Ovary (tissue), 9 donors: ENCODE data around the gene PRRT4. TPM values are rescaled to one million over a fixed set of nuclear protein-coding genes. Genes with fewer than 3 reads are reported as not detected.

Experiments used
- DNase-seq, 5 donors: peaks; one replicate each; pipeline ENCODE4 v3.0.0-alpha.2; 2019 to 2020
- H3K27ac ChIP-seq, 2 donors: fragments of 200-600 bp; one replicate each; pipeline versions ENCODE4 v1.5.1 to v1.8.0; 2019 to 2022
- H3K27me3 ChIP-seq: fragments of 200-600 bp; one replicate; pipeline ENCODE4 v1.8.0; 2022
- H3K36me3 ChIP-seq: fragments of 200-600 bp; sonication (generic); one replicate; pipeline ENCODE4 v1.5.1; 2019
- H3K4me1 ChIP-seq: one replicate; pipeline ENCODE4 v1.8.1; 2013; ENCODE audit warnings: mild to moderate bottlenecking, moderate library complexity; ENCODE audit not compliant: insufficient read depth
- H3K4me3 ChIP-seq: fragments of 200-600 bp; sonication (generic); one replicate; pipeline ENCODE4 v1.5.1; 2017
- H3K9me3 ChIP-seq, 2 donors: fragments of 200-600 bp in 1 of 2; sonication (generic) in 1 of 2; one replicate each; pipeline versions ENCODE4 v1.5.1 to v1.8.1; 2013 to 2019; ENCODE audit warnings: mild to moderate bottlenecking in 1 of 2, moderate library complexity in 1 of 2
- CTCF ChIP-seq, 3 donors: fragments of 450-650 bp in 2 of 3; fragments of 200-600 bp in 1 of 3; IDR thresholded peaks; one replicate each; pipeline versions ENCODE4 v1.5.1 to v1.8.0; 2016 to 2022; ENCODE audit warnings: antibody characterized with exemption in 3 of 3, mild to moderate bottlenecking in 1 of 3
- EP300 ChIP-seq: sonication (generic); formaldehyde crosslinking; IDR thresholded peaks from one replicate; pipeline ENCODE4 v1.6.1; 2017; ENCODE audit warnings: antibody characterized with exemption
- POLR2A ChIP-seq: fragments of 450-650 bp; IDR thresholded peaks from one replicate; pipeline ENCODE4 v1.6.1; 2017; ENCODE audit warnings: antibody characterized with exemption, mild to moderate bottlenecking, moderate library complexity
- WGBS, 3 donors: extraction: QIAGEN DNeasy Blood & Tissue Kit in 1 of 3; methylation state at CpG; one replicate each; pipeline versions ENCODE4 v1.1.5 to v1.1.7; 2013 to 2017; 5-methylcytosine and 5-hydroxymethylcytosine counted together
- intact Hi-C, 4 donors: fragments of 100-400 bp; cut with DNase I; formaldehyde crosslinking; loops; one replicate each; pipeline versions ENCODE4 v1.11.0 to v1.15.1; 2022 to 2023
- polyA plus RNA-seq, 2 donors: library from polyadenylated mRNA; stranded (reverse); fragments of 200-250 nt in 1 of 2; fragments of 350-450 nt in 1 of 2; fragmentation: Illumina TruSeq in 1 of 2; extraction: RNeasy Lipid Tissue Mini Kit (QIAGEN cat#74804) in 1 of 2; gene quantifications; one replicate each; pipeline ENCODE4 v1.2.3, GENCODE V29; 2013 to 2014
- total RNA-seq, 7 donors: library from RNA; depleted of rRNA in 2 of 7; stranded (reverse); fragments of >200 nt in 2 of 7; fragmentation: NEBNext Ultra II Directional in 3 of 7; extraction: Animal tissue kit (Norgen Biotek cat#: 25700) in 3 of 7; gene quantifications; one replicate each; pipeline versions ENCODE4 v1.1.0 to v1.2.4, GENCODE V29; 2016 to 2023
- donor health status: DM: no; HTN: no; CAD: no; lungs with moderate emphysema.
- donor health status: DM: no; HTN: no; CAD: no.
- donor health status: Bipolar disorder and iron deficiency.
- donor health status: DM: yes; HTN: yes; CAD: no.
- donor health status: DM: no; HTN: no; CAD: no.
- donor health status: DM: yes; HTN: yes; CAD: no.

Gene PRRT4
- total and polyA plus RNA-seq, 9 donors: 0.11 to 1.2 (median 0.74) TPM

DNA sequence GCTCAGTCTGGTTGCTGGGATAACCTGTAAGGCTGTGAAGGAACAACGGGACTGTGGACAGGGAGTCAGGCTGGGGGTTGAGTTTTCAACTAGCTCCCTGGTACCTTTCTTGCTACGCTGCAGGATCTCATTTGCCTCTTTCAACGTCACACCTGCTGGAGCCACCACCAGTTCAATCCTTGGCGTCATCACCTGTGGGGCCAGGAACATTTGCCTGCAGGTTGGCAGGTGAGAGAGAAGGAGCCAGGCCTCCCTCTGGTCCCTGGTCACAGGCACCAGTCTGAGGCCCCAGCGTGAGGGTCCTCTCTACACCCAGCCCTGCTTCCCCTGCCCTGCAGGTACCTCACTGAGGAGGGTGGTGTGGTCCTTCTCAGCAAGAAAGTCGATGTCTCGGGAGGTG is 38.5 kb upstream of the PRRT4 start:
- TF ChIP-seq EP300 (no peak), CTCF (IDR thresholded peaks at IDR 0.05) (no peak), POLR2A (no peak)
- Histone ChIP-seq H3K27ac (no peak overlapping the region), H3K27me3 (no peaks in the 10 kb centered on the region), H3K36me3 (no peaks in the 10 kb centered on the region), H3K9me3 (no peaks in the 10 kb centered on the region), H3K4me1 (peaks cover 2% of the 10 kb centered on the region), H3K4me3 (no peak overlapping the region)
- intact Hi-C loops: loop anchor here in 2 of 4 donors (2.0 to 10.0 kb wide), 4 partner anchors 27 to 103 kb away; partner anchors contain the start of gene HILPDA (in 1 of the 2)
- DNase-seq: no peak
- 89 to 94% (median 90%) methylated on average over 7 of the region's 7 CpGs for WGBS, 3 donors

DNA sequence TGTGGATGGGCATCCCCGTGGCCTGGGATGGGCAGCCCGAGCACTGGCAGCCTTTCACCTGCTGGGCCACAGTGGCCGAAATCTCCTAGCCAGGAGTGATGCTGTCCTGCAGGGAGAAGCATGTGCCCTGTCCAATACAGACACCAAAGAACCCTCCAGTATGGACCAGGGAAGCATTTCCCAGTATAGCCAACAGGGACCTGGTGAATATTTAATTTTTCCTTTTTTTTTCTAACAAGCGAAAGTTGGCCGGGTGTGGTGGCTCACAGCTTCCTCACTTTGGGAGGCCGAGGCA is 37.3 kb upstream of the PRRT4 start:
- no peak overlapping the region for H3K4me3 ChIP-seq
- H3K27ac ChIP-seq: no peak overlapping the region
- no peaks in the 10 kb centered on the region for H3K36me3 ChIP-seq
- TF ChIP-seq CTCF (IDR thresholded peaks at IDR 0.05): no peak
- no peak for TF ChIP-seq EP300
- no peak for TF ChIP-seq POLR2A
- intact Hi-C loops: loop anchor here in 2 of 4 donors (2.0 to 5.0 kb wide), 3 partner anchors 28 to 101 kb away; no protein-coding TSS in a partner anchor
- no peaks in the 10 kb centered on the region for H3K4me1 ChIP-seq
- WGBS, 3 donors: 50 to 57% (median 51%) methylated on average over 6 of the region's 6 CpGs
- no peak for DNase-seq
- H3K27me3 ChIP-seq: no peaks in the 10 kb centered on the region
- no peaks in the 10 kb centered on the region for H3K9me3 ChIP-seq

DNA sequence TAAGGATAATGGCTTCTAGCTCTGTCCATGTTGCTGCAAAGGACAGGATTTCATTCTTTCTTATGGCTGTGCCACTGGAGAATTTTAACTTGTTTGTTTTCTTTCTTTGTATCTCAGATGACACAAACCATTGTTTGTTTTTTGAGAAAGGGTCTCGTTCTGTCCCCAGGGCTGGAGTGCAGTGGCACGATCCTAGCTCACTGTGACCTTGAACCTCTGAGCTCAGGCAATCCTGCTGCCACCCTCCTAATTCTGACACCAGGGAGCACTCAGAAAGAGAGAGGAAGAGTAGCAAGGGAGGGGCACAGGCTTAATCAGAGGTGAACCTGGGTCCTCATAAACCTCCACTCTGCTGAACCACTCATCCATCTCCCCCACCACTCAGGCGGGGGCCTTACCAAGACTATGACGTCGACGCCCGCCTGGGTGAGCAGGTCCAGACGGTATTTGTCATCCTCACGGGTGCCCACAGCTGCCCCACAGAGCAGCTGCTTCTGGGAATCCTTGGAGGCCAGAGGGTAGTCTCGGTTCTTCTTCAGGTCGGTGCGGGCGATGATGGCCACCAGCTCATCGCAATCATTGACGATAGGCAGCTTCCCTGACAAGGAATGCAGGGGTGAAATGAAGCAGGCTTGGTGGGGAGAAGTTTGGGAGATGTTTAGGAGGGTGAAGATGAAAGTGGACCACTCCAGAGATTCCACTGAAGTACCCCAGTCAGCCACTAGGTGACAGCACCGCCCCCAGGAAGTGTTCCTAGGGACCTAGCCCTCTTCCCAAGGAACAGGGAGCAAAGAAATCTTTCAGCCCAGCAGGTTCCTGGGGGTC is 36.7 kb upstream of the PRRT4 start:
- Histone ChIP-seq H3K4me1 (no peaks in the 10 kb centered on the region), H3K4me3 (no peak overlapping the region), H3K27ac (no peak overlapping the region), H3K9me3 (no peaks in the 10 kb centered on the region), H3K36me3 (no peaks in the 10 kb centered on the region), H3K27me3 (no peaks in the 10 kb centered on the region)
- TF ChIP-seq POLR2A (no peak), CTCF (IDR thresholded peaks at IDR 0.05) (peak; percentile 83 to 88 (median 86))
- DNase-seq: peak; percentile 54 to 79 (median 74)
- WGBS, 3 donors: 65 to 71% (median 67%) methylated on average over 16 of the region's 16 CpGs
- intact Hi-C loops: loop anchor here in 2 of 4 donors (2.0 to 5.0 kb wide), 3 partner anchors 29 to 101 kb away; no protein-coding TSS in a partner anchor

DNA sequence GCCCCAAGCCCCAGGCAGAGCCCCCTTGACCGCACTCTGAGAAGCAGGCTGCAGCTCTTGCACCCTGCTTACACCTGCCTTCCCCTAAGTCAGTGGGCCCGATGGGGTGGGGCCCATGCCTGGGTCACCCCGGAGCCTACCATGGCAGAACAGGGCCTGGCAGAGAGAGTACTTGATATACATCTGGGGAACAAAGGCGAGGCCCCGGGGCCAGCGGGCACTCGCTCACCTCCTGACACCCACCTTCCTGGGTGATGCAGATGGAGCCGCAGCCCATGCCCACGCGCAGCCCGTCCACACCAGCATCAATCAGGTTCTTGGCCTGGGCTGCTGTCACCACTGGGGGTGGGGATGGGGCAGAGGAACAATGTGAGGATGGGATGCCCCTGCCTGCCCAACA is 34.9 kb upstream of the PRRT4 start:
- intact Hi-C loops: loop anchor here in 1 of 4 donors (5.0 kb wide), 1 partner anchor 99 kb away; no protein-coding TSS in a partner anchor
- Histone ChIP-seq H3K4me1 (no peaks in the 10 kb centered on the region), H3K4me3 (no peak overlapping the region), H3K36me3 (no peaks in the 10 kb centered on the region), H3K9me3 (no peaks in the 10 kb centered on the region), H3K27ac (no peak overlapping the region), H3K27me3 (no peaks in the 10 kb centered on the region)
- 94 to 97% (median 95%) methylated on average over 11 of the region's 11 CpGs for WGBS, 3 donors
- TF ChIP-seq POLR2A: no peak
- TF ChIP-seq CTCF (IDR thresholded peaks at IDR 0.05): no peak
- TF ChIP-seq EP300: no peak
- no peak for DNase-seq
